HG03039 (cell line): ENCODE results near the gene GDPD4.

Experiments
- ATAC-seq: cut with Tn5 transposase; IDR thresholded peaks from one replicate; pipeline ENCODE4 v1.9.1; 2021; ENCODE audit warnings: mild to moderate bottlenecking, moderate library complexity; ENCODE audit not compliant: unreplicated experiment

Gene GDPD4

GRCh38 chr11:77249427-77249826 is 52.1 kb downstream of the GDPD4 start:
- no peak for ATAC-seq

- no peak for ATAC-seq
Measured at GRCh38 chr11:77244277-77245027, 57.0 kb downstream of the GDPD4 start.

GRCh38 chr11:77236901-77237300 is 64.6 kb downstream of the GDPD4 start:
- no peak for ATAC-seq

- no peak for ATAC-seq
Measured at GRCh38 chr11:77233011-77233410, 68.5 kb downstream of the GDPD4 start.

GRCh38 chr11:77232242-77232641 is 69.2 kb downstream of the GDPD4 start:
- ATAC-seq, result no peak

- no peak for ATAC-seq
Measured at GRCh38 chr11:77231800-77232199, 69.7 kb downstream of the GDPD4 start.

- no peak for ATAC-seq
Measured at GRCh38 chr11:77230878-77231605, 70.4 kb downstream of the GDPD4 start.

GRCh38 chr11:77223797-77224196 is 77.7 kb downstream of the GDPD4 start:
- no peak for ATAC-seq

GRCh38 chr11:77217156-77217555 is 84.3 kb downstream of the GDPD4 start:
- no peak for ATAC-seq

GRCh38 chr11:77215106-77215505 is 86.4 kb downstream of the GDPD4 start:
- no peak for ATAC-seq

- ATAC-seq, result no peak
Measured at GRCh38 chr11:77214557-77214956, 86.9 kb downstream of the GDPD4 start.

- ATAC-seq, result no peak
Measured at GRCh38 chr11:77213589-77214428, 87.7 kb downstream of the GDPD4 start.

GRCh38 chr11:77213029-77213579 is 88.4 kb downstream of the GDPD4 start:
- no peak for ATAC-seq

GRCh38 chr11:77212314-77213007 is 89.0 kb downstream of the GDPD4 start:
- no peak for ATAC-seq

GRCh38 chr11:77211594-77212251 is 89.8 kb downstream of the GDPD4 start:
- ATAC-seq, result no peak

GRCh38 chr11:77211040-77211451 is 90.4 kb downstream of the GDPD4 start:
- ATAC-seq, result no peak

- ATAC-seq, result no peak
Measured at GRCh38 chr11:77209663-77210062, 91.8 kb downstream of the GDPD4 start.

GRCh38 chr11:77208535-77208934 is 93.0 kb downstream of the GDPD4 start:
- no peak for ATAC-seq

GRCh38 chr11:77207618-77208313 is 93.7 kb downstream of the GDPD4 start:
- no peak for ATAC-seq
